Measurements from ENCODE around the gene GPX4. TPM values are rescaled to one million over a fixed set of nuclear protein-coding genes. Genes with fewer than 3 reads are reported as not detected.

GPX4 gene
- total and polyA plus RNA-seq, 2 donors (not counting 3 experiments of a cell fraction or from before 2014, with no cell fraction given), result 469 to 1,136 TPM

DNA sequence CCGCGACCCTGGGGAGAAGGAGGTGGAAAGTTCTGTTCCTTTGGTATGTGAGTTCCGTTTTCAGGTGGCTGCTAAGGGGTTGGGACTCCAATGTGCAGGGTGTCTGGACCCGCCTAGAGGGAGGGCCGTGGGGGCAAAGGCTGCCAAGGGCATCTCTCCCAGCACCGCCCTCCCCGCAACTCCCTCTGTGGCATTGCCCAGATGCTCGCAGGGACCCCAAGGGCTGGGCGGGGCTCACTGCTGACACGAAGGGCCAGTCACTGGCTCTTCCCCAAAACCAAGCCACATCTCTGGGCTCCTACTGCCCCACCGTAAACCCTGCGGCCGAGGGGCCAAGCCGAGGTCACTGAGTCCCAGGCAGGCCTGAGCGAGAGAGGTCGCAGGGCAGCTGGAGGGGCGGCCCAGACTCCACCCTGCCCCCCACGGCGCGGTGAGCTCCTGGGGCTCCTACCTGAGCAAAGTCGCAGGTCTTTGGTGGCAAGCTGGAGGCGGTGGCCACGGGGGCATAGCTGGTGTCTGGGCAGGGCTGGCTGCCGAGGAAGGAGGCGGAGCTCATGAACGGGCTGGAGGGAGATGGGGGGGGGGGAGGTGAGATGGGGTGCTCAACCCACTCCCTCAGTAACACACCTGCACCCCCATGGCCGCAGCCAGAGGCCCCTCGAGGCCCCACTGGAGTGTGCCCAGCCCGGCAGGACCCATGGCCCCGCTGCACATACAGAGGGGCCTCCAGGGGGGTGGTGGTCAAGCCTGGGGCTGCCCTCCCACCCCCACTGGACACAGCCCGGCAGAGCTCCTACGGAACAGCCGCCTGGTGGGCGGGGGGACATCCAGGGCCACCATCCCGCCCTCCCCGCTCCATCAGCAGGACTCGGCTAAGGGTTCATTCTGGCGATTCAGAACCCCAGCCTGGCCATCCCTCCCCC is 43.3 kb downstream of the GPX4 start:
- H3K36me3 ChIP-seq (ENCODE audit: control insufficient read depth in 2 of 2, extremely low read depth in 1 of 2, insufficient read depth in 2 of 2, low read length in 2 of 2), result peaks cover 3 to 27% of the 10 kb centered on the region in 2 experiments
- H2AFZ ChIP-seq (ENCODE audit: low read depth, low read length), result no peak overlapping the region
- FAIRE-seq (no peak), DNase-seq (ENCODE audit: low read depth, low spot score) (no peak)
- H3K4me2 ChIP-seq (ENCODE audit: insufficient read depth, low read length), result no peak overlapping the region
- H3K27ac ChIP-seq (ENCODE audit: insufficient read depth, low read depth, low read length), result no peak overlapping the region
- no peaks in the 10 kb centered on the region for H4K20me1 ChIP-seq (replicated peaks; ENCODE audit: control insufficient read depth, extremely low read depth, insufficient read depth, low read length)
- dilution Hi-C loops (cut with MboI; ENCODE audit: extremely low pct_ligation_motif_present, low sequenced_read_pairs), result no loop called here
- H3K9me1 ChIP-seq (replicated peaks; ENCODE audit: control insufficient read depth, extremely low read depth, insufficient read depth, low read length), result no peaks in the 10 kb centered on the region
- BruUV-seq (replicated peaks), result no TSS peak
- H3K4me1 ChIP-seq (ENCODE audit: control insufficient read depth, extremely low read depth, insufficient read depth, low read length), result no peaks in the 10 kb centered on the region
- no peak overlapping the region for H3K9ac ChIP-seq (replicated peaks; ENCODE audit: extremely low read depth, insufficient read depth, low read length)
- H3K27me3 ChIP-seq (ENCODE audit: control insufficient read depth in 2 of 2, insufficient read depth in 2 of 2, low read length in 2 of 2), result no peaks in the 10 kb centered on the region
- TF ChIP-seq JUN (IDR thresholded peaks at IDR 0.05; ENCODE audit: borderline replicate concordance, insufficient read depth, insufficient read length, low read depth) (no peak), POLR2AphosphoS5 (IDR thresholded peaks at IDR 0.05; ENCODE audit: insufficient read depth, low read depth, low read length) (no peak), CTCF (IDR thresholded peaks at IDR 0.05; ENCODE audit: extremely low read depth in 1 of 2, insufficient read depth in 1 of 2, low read depth in 1 of 2, low read length in 2 of 2) (no peak), EZH2 (IDR thresholded peaks at IDR 0.05; ENCODE audit: borderline replicate concordance, low read depth, low read length, severe bottlenecking) (no peak), MYC (IDR thresholded peaks at IDR 0.05; ENCODE audit: low read depth, low read length) (no peak), POLR2A (IDR thresholded peaks at IDR 0.05; ENCODE audit: low read depth, low read length) (no peak), GATA2 (IDR thresholded peaks at IDR 0.05; ENCODE audit: insufficient read depth, insufficient read length, low read depth, low read length) (no peak), FOS (IDR thresholded peaks at IDR 0.05; ENCODE audit: borderline replicate concordance, insufficient read depth, low read length) (no peak)
- TF ChIP-seq, protein P1, sequence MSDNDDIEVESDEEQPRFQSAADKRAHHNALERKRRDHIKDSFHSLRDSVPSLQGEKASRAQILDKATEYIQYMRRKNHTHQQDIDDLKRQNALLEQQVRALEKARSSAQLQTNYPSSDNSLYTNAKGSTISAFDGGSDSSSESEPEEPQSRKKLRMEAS (IDR thresholded peaks at IDR 0.05; ENCODE audit: insufficient read depth, insufficient read length), result no peak
- H3K79me2 ChIP-seq (ENCODE audit: control insufficient read depth, insufficient read depth, low read length), result no peaks in the 10 kb centered on the region
- ChIA-PET CTCF (interaction anchor here (2.3 kb wide), 1 partner anchor 9 kb away, joined by 6 read pairs; no protein-coding TSS in a partner anchor), POLR2A (interaction anchor here (0.6 kb wide), 1 partner anchor 309 kb away, joined by 5 read pairs; no protein-coding TSS in a partner anchor)
- intact Hi-C loops (cut with micrococcal nuclease), result no loop called here
- H3K4me3 ChIP-seq (replicated peaks in 1 of 3; ENCODE audit: insufficient read depth in 1 of 3, low read depth in 1 of 3, low read length in 3 of 3), result no peak overlapping the region
- no peaks in the 10 kb centered on the region for H3K9me3 ChIP-seq (replicated peaks; ENCODE audit: control insufficient read depth, insufficient read depth, low read length)

All from endothelial cell of umbilical vein (primary cell).